GM23338 (cell line): ENCODE measurements around the gene ATP8A2. TPM values are rescaled to one million over a fixed set of nuclear protein-coding genes. Genes with fewer than 3 reads are reported as not detected.

ENCODE experiments used
- ATAC-seq: fragments of 200-7000 bp; cut with Tn5 transposase; 3 replicates; pipeline ENCODE4 v1.9.1; 2020
- DNase-seq: peaks from one replicate; pipeline ENCODE4 v3.0.0-alpha.2; 2015; ENCODE audit warnings: low spot score
- H2AFZ ChIP-seq: fragments of 200-600 bp; sonication (generic); 2 replicates; pipeline ENCODE4 v1.8.0; 2016; ENCODE audit warnings: antibody characterized with exemption, mild to moderate bottlenecking, moderate library complexity
- H3F3A ChIP-seq: fragments of 200-600 bp; sonication (generic); replicated peaks from 2 replicates; pipeline ENCODE4 v1.8.0; 2017; ENCODE audit warnings: antibody characterized with exemption, mixed run types, low read depth
- H3K27ac ChIP-seq: fragments of 200-600 bp; sonication (generic); 2 replicates; pipeline ENCODE4 v1.6.1; 2016; ENCODE audit warnings: low read depth
- H3K27me3 ChIP-seq: fragments of 200-600 bp; sonication (generic); 2 replicates; pipeline ENCODE4 v1.8.0; 2016; ENCODE audit warnings: mild to moderate bottlenecking, mixed run types, moderate library complexity; ENCODE audit not compliant: insufficient read depth
- H3K36me3 ChIP-seq: fragments of 200-600 bp; sonication (generic); 2 replicates; pipeline ENCODE4 v1.8.0; 2016; ENCODE audit warnings: mild to moderate bottlenecking; ENCODE audit not compliant: insufficient read depth
- H3K4me1 ChIP-seq: fragments of 200-600 bp; sonication (generic); 2 replicates; pipeline ENCODE4 v1.8.0; 2016; ENCODE audit warnings: mild to moderate bottlenecking, moderate library complexity; ENCODE audit not compliant: insufficient read depth
- H3K4me2 ChIP-seq: fragments of 200-600 bp; sonication (generic); 2 replicates; pipeline ENCODE4 v1.7.1; 2017; ENCODE audit warnings: mixed run types
- H3K4me3 ChIP-seq: fragments of 200-600 bp; sonication (generic); 2 replicates; pipeline ENCODE4 v1.6.1; 2016; ENCODE audit warnings: mixed run types
- H3K79me2 ChIP-seq: fragments of 200-600 bp; sonication (generic); replicated peaks from 2 replicates; pipeline ENCODE4 v1.8.0; 2017; ENCODE audit warnings: mild to moderate bottlenecking; ENCODE audit not compliant: insufficient read depth
- H3K9me2 ChIP-seq: fragments of 200-600 bp; sonication (generic); 2 replicates; pipeline ENCODE4 v1.8.0; 2017; ENCODE audit not compliant: insufficient read depth
- H4K20me1 ChIP-seq: fragments of 200-600 bp; sonication (generic); replicated peaks from 2 replicates; pipeline ENCODE4 v1.8.0; 2017; ENCODE audit warnings: mild to moderate bottlenecking; ENCODE audit not compliant: insufficient read depth
- H3K27ac Mint-ChIP-seq: 2 replicates; pipeline ENCODE4 v1.8.0; 2020; ENCODE audit warnings: inconsistent platforms, mild to moderate bottlenecking, moderate library complexity, mixed read lengths
- H3K27me3 Mint-ChIP-seq: 3 replicates; pipeline ENCODE4 v1.8.0; 2022; ENCODE audit warnings: low read depth, mild to moderate bottlenecking, moderate library complexity, mixed read lengths, inconsistent platforms; ENCODE audit not compliant: insufficient read depth, poor library complexity
- H3K36me3 Mint-ChIP-seq: 3 replicates; pipeline ENCODE4 v1.8.0; 2021; ENCODE audit warnings: low read depth, mild to moderate bottlenecking, inconsistent platforms, moderate library complexity, mixed read lengths
- H3K4me1 Mint-ChIP-seq: 3 replicates; pipeline ENCODE4 v1.8.0; 2020; ENCODE audit warnings: mild to moderate bottlenecking, inconsistent platforms, mixed read lengths
- H3K4me3 Mint-ChIP-seq: 3 replicates; pipeline ENCODE4 v1.8.0; 2021; ENCODE audit warnings: moderate library complexity, mild to moderate bottlenecking, inconsistent platforms, mixed read lengths
- H3K9me3 Mint-ChIP-seq: 3 replicates; pipeline ENCODE4 v1.8.0; 2020; ENCODE audit warnings: moderate library complexity, mild to moderate bottlenecking, inconsistent platforms, mixed read lengths
- CREB1 ChIP-seq: fragments of 250-450 bp; sonication (Bioruptor Pico); IDR thresholded peaks from 2 replicates; pipeline ENCODE4 v1.5.0; 2020; ENCODE audit warnings: low read depth, mild to moderate bottlenecking, moderate library complexity
- CTCF ChIP-seq, 2 experiments: fragments of 200-600 bp in 1 of 2; sonication (generic) in 1 of 2; conservative IDR thresholded peaks; 2 replicates each; pipeline versions ENCODE4 v1.5.1 to v1.6.1; 2016 to 2017; ENCODE audit warnings: antibody characterized with exemption in 2 of 2, low read depth in 2 of 2, mild to moderate bottlenecking in 2 of 2, moderate library complexity in 1 of 2
- ETS1 ChIP-seq: IDR thresholded peaks from 2 replicates; pipeline ENCODE4 v1.6.1; 2016; ENCODE audit warnings: antibody characterized with exemption
- EZH2 ChIP-seq: fragments of 200-600 bp; sonication (generic); IDR thresholded peaks from one replicate; pipeline ENCODE4 v1.8.0; 2017; ENCODE audit warnings: antibody characterized with exemption, mild to moderate bottlenecking, low read depth; ENCODE audit not compliant: unreplicated experiment
- EZH2phosphoT487 ChIP-seq: fragments of 200-600 bp; sonication (generic); IDR thresholded peaks from one replicate; pipeline ENCODE4 v1.8.1; 2018; ENCODE audit warnings: antibody characterized with exemption; ENCODE audit not compliant: unreplicated experiment
- JUNB ChIP-seq: IDR thresholded peaks from one replicate; pipeline ENCODE4 v1.6.1; 2016; ENCODE audit warnings: antibody characterized with exemption; ENCODE audit not compliant: unreplicated experiment
- NANOG ChIP-seq: IDR thresholded peaks from 2 replicates; pipeline ENCODE4 v1.6.1; 2016; ENCODE audit warnings: antibody characterized with exemption, borderline replicate concordance
- POLR2AphosphoS5 ChIP-seq: IDR thresholded peaks from 2 replicates; pipeline ENCODE4 v1.6.1; 2016; ENCODE audit warnings: antibody characterized with exemption, low read depth
- REST ChIP-seq: IDR thresholded peaks from one replicate; pipeline ENCODE4 v1.6.1; 2018; ENCODE audit warnings: antibody characterized with exemption; ENCODE audit not compliant: unreplicated experiment
- STAT1 ChIP-seq: IDR thresholded peaks from one replicate; pipeline ENCODE4 v1.6.1; 2016; ENCODE audit warnings: antibody characterized with exemption; ENCODE audit not compliant: unreplicated experiment
- ZNF114 ChIP-seq: fragments of 250-450 bp; sonication (Bioruptor Pico); IDR thresholded peaks from 2 replicates; pipeline ENCODE4 v1.5.0; 2020; ENCODE audit warnings: mild to moderate bottlenecking, moderate library complexity
- ZNF331 ChIP-seq: fragments of 250-450 bp; sonication (Bioruptor Pico); IDR thresholded peaks from 2 replicates; pipeline ENCODE4 v1.5.0; 2020; ENCODE audit warnings: low read depth, mild to moderate bottlenecking, moderate library complexity
- ZNF462 ChIP-seq: fragments of 250-450 bp; sonication (Bioruptor Pico); IDR thresholded peaks from 2 replicates; pipeline ENCODE4 v1.5.0; 2020; ENCODE audit warnings: mild to moderate bottlenecking, moderate library complexity
- polyA plus RNA-seq: library from polyadenylated mRNA; unstranded; fragments of >200 nt; fragmentation: Nextera tagmentation; extraction: Ambion mirVana; gene quantifications from 2 replicates; pipeline ENCODE4 v1.2.1, GENCODE V29; 2016
- total RNA-seq: library from RNA; depleted of rRNA; stranded (reverse); fragments of >200 nt; shearing (Covaris generic); gene quantifications from 2 replicates; pipeline ENCODE4 v1.2.3, GENCODE V29; 2014

Gene ATP8A2
- total and polyA plus RNA-seq, 2 experiments from 2014 or later = 5.7 to 8.8 TPM

- H3K4me1 Mint-ChIP-seq = peaks cover 40% of the 10 kb centered on the region
- no peak overlapping the region for H3K4me3 ChIP-seq
- ATAC-seq = no peak
These were observed 513.6 kb downstream of the ATP8A2 start for GRCh38 chr13:25885418-25885817.

More at GRCh38 chr13:25885418-25885817, 513.6 kb downstream of the ATP8A2 start:
- Histone ChIP-seq H3K4me2 (no peak overlapping the region), H4K20me1 (no peaks in the 10 kb centered on the region), H3K4me1 (peaks cover 28% of the 10 kb centered on the region), H3F3A (no peaks in the 10 kb centered on the region), H3K9me2 (0 out of 2 replicates have a peak, but pooled peaks cover 3% of the 10 kb centered on the region), H3K79me2 (no peaks in the 10 kb centered on the region), H3K36me3 (no peaks in the 10 kb centered on the region), H3K27me3 (no peaks in the 10 kb centered on the region), H2AFZ (no peak overlapping the region), H3K27ac (no peak overlapping the region)
- no peak overlapping the region for H3K4me3 Mint-ChIP-seq
- H3K27ac Mint-ChIP-seq = no peak overlapping the region
- no peak for DNase-seq
- TF ChIP-seq CREB1 (CRISPR knock-in tag) = no peak
- TF ChIP-seq CTCF (conservative IDR thresholded peaks at IDR 0.05; ENCODE audit: low read depth in 2 of 2) = no peak
- TF ChIP-seq EZH2phosphoT487 = no peak
- no peak for TF ChIP-seq ZNF331 (CRISPR knock-in tag)
- no peak for TF ChIP-seq ETS1
- TF ChIP-seq EZH2 = no peak
- no peak for TF ChIP-seq POLR2AphosphoS5
- TF ChIP-seq NANOG = no peak
- no peak for TF ChIP-seq REST
- TF ChIP-seq ZNF114 (CRISPR knock-in tag) = no peak
- no peak for TF ChIP-seq STAT1
- TF ChIP-seq JUNB = no peak
- no peak for TF ChIP-seq ZNF462 (CRISPR knock-in tag)
- H3K27me3 Mint-ChIP-seq = peaks cover 6% of the 10 kb centered on the region
- H3K36me3 Mint-ChIP-seq = no peaks in the 10 kb centered on the region; the same call in 2 of the 3 replicates
- no peaks in the 10 kb centered on the region for H3K9me3 Mint-ChIP-seq
